K562 (cell line): ENCODE results near the gene ERF.

ENCODE experiments used
- FOXK2 ChIP-seq, 2 experiments: fragments of 450-650 bp; IDR thresholded peaks in 1 of 2; conservative IDR thresholded peaks in 1 of 2; 2 replicates each; pipeline ENCODE4 v1.6.1; 2016; ENCODE audit warnings: low read depth in 2 of 2, mild to moderate bottlenecking in 1 of 2
- IFI16 ChIP-seq: fragments of 250-450 bp; sonication (Bioruptor Pico); IDR thresholded peaks from 2 replicates; pipeline ENCODE4 v2.1.2; 2022; ENCODE audit warnings: mild to moderate bottlenecking, inconsistent platforms
- KDM1A ChIP-seq, 2 experiments: fragments of 450-650 bp; IDR thresholded peaks; 2 replicates each; pipeline ENCODE4 v1.6.1; 2016; ENCODE audit warnings: mild to moderate bottlenecking in 2 of 2
- MAFG ChIP-seq: fragments of 450-650 bp; conservative IDR thresholded peaks from 2 replicates; pipeline ENCODE4 v1.6.1; 2016; ENCODE audit warnings: missing genetic modification characterization, missing compliant biosample characterization
- NFIC ChIP-seq: fragments of 450-650 bp; IDR thresholded peaks from 2 replicates; pipeline ENCODE4 v1.6.1; 2017; ENCODE audit warnings: mild to moderate bottlenecking, inconsistent platforms
- PCBP1 ChIP-seq: fragments of 200-400 bp; formaldehyde crosslinking; IDR thresholded peaks from 2 replicates; pipeline ENCODE4 v1.6.1; 2018; ENCODE audit warnings: mild to moderate bottlenecking, low read depth, low read length; ENCODE audit not compliant: poor library complexity, severe bottlenecking
- POLR2AphosphoS5 ChIP-seq: IDR thresholded peaks from 2 replicates; pipeline ENCODE4 v1.6.1; 2011; ENCODE audit warnings: mild to moderate bottlenecking, low read depth, low read length, moderate library complexity; ENCODE audit not compliant: control insufficient read depth, insufficient read depth
- SIN3A ChIP-seq, 2 experiments: fragments of 150-350 bp in 1 of 2; IDR thresholded peaks; 2 replicates each; pipeline ENCODE4 v1.6.1; 2011 to 2016; ENCODE audit warnings: borderline replicate concordance in 2 of 2, low read depth in 2 of 2, low read length in 2 of 2, mild to moderate bottlenecking in 2 of 2, moderate library complexity in 2 of 2; ENCODE audit not compliant: control insufficient read depth in 1 of 2
- SP1 ChIP-seq: sonication (generic); formaldehyde crosslinking; IDR thresholded peaks from 2 replicates; pipeline ENCODE4 v1.8.1; 2022; ENCODE audit warnings: mild to moderate bottlenecking, missing genetic modification reagents
- ZNF324 ChIP-seq: fragments of 250-450 bp; sonication (Bioruptor Pico); IDR thresholded peaks from 2 replicates; pipeline ENCODE4 v1.4.0; 2020; ENCODE audit warnings: mild to moderate bottlenecking
- TF ChIP-seq, protein P1 (sequence below), 3 experiments: IDR thresholded peaks in 2 of 3; conservative IDR thresholded peaks in 1 of 3; 2 replicates each; pipeline ENCODE4 v1.5.1; 2011 to 2012; ENCODE audit warnings: low read length in 3 of 3, mild to moderate bottlenecking in 3 of 3, control low read depth in 2 of 3, improper control_type of control experiment in 1 of 3, inconsistent platforms in 1 of 3, low read depth in 1 of 3, mixed read lengths in 1 of 3, moderate library complexity in 1 of 3; ENCODE audit not compliant: insufficient read depth in 2 of 3
- TF ChIP-seq, protein P2 (sequence below): fragments of 450-650 bp; IDR thresholded peaks from 2 replicates; pipeline ENCODE4 v1.6.1; 2016; ENCODE audit warnings: missing biosample characterization, missing genetic modification characterization
- TF ChIP-seq, protein P3 (sequence below): sonication (generic); formaldehyde crosslinking; IDR thresholded peaks from 2 replicates; pipeline ENCODE4 v1.8.0; 2022; ENCODE audit warnings: mild to moderate bottlenecking, missing genetic modification reagents
- TF ChIP-seq, protein P4 (sequence below): sonication (generic); formaldehyde crosslinking; IDR thresholded peaks from 2 replicates; pipeline ENCODE4 v1.9.0; 2022; ENCODE audit warnings: mild to moderate bottlenecking, missing genetic modification reagents

DNA sequence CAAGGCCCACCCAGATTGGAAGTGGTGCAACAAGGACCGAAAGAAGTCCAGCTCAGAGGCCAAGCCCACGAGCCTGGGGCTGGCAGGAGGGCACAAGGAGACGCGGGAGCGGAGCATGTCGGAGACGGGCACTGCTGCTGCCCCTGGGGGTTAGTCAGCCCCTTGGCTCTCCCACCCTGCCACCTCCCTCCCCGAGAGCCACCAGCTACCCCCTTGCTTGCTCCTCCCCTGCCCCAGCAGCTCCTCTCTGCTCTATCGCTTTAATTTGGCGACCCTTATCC, 32.8 kb upstream of the ERF start:
- TF ChIP-seq, protein P1, sequence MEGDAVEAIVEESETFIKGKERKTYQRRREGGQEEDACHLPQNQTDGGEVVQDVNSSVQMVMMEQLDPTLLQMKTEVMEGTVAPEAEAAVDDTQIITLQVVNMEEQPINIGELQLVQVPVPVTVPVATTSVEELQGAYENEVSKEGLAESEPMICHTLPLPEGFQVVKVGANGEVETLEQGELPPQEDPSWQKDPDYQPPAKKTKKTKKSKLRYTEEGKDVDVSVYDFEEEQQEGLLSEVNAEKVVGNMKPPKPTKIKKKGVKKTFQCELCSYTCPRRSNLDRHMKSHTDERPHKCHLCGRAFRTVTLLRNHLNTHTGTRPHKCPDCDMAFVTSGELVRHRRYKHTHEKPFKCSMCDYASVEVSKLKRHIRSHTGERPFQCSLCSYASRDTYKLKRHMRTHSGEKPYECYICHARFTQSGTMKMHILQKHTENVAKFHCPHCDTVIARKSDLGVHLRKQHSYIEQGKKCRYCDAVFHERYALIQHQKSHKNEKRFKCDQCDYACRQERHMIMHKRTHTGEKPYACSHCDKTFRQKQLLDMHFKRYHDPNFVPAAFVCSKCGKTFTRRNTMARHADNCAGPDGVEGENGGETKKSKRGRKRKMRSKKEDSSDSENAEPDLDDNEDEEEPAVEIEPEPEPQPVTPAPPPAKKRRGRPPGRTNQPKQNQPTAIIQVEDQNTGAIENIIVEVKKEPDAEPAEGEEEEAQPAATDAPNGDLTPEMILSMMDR (IDR thresholded peaks at IDR 0.05 in 2 of 3, conservative IDR thresholded peaks at IDR 0.05 in 1 of 3; ENCODE audit: insufficient read depth in 2 of 3, low read depth in 1 of 3, low read length in 3 of 3): no peak
- TF ChIP-seq PCBP1 (no peak), POLR2AphosphoS5 (no peak), KDM1A (IDR thresholded peaks at IDR 0.05) (no peak), MAFG (no peak), NFIC (no peak), FOXK2 (conservative IDR thresholded peaks at IDR 0.05 in 1 of 2, IDR thresholded peaks at IDR 0.05 in 1 of 2; ENCODE audit: low read depth in 2 of 2) (no peak), SIN3A (IDR thresholded peaks at IDR 0.05; ENCODE audit: borderline replicate concordance in 2 of 2, control insufficient read depth in 1 of 2, low read depth in 2 of 2, low read length in 2 of 2) (no peak), SP1 (CRISPR knock-in tag) (no peak), IFI16 (CRISPR knock-in tag) (no peak), ZNF324 (CRISPR knock-in tag) (no peak)
- TF ChIP-seq, protein P2, sequence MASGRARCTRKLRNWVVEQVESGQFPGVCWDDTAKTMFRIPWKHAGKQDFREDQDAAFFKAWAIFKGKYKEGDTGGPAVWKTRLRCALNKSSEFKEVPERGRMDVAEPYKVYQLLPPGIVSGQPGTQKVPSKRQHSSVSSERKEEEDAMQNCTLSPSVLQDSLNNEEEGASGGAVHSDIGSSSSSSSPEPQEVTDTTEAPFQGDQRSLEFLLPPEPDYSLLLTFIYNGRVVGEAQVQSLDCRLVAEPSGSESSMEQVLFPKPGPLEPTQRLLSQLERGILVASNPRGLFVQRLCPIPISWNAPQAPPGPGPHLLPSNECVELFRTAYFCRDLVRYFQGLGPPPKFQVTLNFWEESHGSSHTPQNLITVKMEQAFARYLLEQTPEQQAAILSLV (tag): no peak
- TF ChIP-seq, protein P3, sequence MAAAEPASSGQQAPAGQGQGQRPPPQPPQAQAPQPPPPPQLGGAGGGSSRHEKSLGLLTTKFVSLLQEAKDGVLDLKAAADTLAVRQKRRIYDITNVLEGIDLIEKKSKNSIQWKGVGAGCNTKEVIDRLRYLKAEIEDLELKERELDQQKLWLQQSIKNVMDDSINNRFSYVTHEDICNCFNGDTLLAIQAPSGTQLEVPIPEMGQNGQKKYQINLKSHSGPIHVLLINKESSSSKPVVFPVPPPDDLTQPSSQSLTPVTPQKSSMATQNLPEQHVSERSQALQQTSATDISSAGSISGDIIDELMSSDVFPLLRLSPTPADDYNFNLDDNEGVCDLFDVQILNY (CRISPR knock-in tag): no peak
- TF ChIP-seq, protein P4, sequence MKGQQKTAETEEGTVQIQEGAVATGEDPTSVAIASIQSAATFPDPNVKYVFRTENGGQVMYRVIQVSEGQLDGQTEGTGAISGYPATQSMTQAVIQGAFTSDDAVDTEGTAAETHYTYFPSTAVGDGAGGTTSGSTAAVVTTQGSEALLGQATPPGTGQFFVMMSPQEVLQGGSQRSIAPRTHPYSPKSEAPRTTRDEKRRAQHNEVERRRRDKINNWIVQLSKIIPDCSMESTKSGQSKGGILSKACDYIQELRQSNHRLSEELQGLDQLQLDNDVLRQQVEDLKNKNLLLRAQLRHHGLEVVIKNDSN (CRISPR knock-in tag): no peak
